GM19043 (cell line): ENCODE results near the gene ATG4C.
A peak's percentile ranks its signal among the peaks of the same experiment; 100 is the strongest.

ENCODE experiments used
- ATAC-seq: cut with Tn5 transposase; IDR thresholded peaks from one replicate; pipeline ENCODE4 v1.9.1; 2021; ENCODE audit warnings: low read depth; ENCODE audit not compliant: unreplicated experiment

The ATG4C gene

GRCh38 chr1:62836856-62837540 lies 53.1 kb downstream of the ATG4C start:
- no peak for ATAC-seq

- no peak for ATAC-seq
These were observed 56.6 kb downstream of the ATG4C start for GRCh38 chr1:62840555-62840954.

GRCh38 chr1:62841587-62842169 lies 57.7 kb downstream of the ATG4C start:
- peak; percentile 58 for ATAC-seq

DNA sequence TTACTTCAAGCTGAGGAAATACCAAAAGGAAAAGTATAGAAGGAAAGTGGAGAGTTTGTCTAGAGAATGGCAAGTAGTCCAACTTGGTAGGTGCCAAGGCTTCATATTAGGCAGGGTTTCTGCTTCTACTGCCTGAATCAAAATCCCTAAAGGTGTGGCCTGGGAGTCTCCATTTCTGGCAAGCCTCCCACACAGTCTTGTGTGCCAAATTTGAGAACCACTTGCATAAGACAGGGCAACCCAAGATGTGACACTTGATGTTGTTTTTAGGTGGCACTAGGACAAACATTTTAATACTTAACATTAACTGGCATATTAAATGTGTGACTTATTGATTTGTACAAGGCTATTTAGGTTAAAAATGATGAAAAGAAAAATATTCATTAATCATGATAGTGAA lies 60.1 kb downstream of the ATG4C start:
- no peak for ATAC-seq

DNA sequence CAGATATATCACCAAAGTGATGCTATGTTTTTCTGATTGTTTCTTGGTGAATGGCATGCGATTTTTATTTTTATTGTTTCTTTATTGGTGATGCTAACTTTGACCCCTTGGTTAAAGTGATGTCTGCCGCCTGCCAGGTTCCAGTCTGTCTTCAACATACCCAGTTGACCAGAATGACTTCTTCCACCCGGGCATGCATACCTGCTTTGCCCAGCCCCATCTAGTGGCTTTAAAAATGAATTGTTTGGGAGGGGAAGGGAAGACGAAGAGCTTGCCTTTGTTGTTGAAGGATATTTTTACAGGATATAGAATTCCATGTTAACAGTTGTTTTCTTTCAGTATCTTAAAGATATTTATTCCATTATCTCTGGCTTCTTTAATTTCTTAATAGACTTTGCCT lies 65.1 kb downstream of the ATG4C start:
- ATAC-seq: no peak

DNA sequence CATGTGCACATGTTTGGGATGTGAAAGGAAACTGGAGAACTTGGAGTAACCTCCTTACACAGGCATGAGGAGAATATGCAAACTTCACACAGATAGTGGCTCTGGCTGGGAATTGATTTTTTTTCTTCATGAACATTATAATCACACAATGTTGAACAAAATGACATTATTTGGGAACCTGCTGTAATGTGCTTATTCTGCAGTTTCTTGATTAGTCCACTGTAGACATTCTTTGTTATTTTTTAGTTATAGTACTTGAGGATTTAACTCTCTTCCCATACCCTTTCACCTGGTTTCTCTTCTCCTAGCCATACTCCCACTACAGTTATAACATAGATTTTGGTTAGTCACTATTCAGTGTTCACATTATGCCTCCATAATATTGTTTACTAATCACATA lies 68.3 kb downstream of the ATG4C start:
- ATAC-seq: no peak

DNA sequence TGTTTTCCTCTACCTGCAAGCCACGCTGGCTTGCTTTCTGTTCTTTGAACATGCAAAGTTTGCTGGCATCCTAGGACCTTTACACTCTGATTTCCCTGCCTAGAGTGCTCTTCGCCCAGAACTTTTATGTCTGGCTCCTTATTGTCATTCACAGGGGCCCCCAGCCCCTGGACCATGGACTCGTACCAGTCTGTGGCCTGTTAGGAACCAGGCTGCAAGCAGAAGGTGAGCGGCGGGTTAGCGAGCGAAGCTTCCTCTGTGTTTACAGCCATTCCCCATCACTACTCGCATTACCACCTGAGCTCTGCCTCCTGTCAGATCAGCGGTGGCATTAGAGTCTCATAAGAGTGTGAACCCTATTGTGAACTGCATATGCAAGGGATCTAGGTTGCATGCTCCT lies 73.0 kb downstream of the ATG4C start:
- no peak for ATAC-seq

- ATAC-seq: no peak
These were observed 85.4 kb downstream of the ATG4C start for GRCh38 chr1:62869217-62869754.

GRCh38 chr1:62870148-62870547 lies 86.2 kb downstream of the ATG4C start:
- ATAC-seq: no peak

GRCh38 chr1:62875676-62876075 lies 91.7 kb downstream of the ATG4C start:
- ATAC-seq: no peak

DNA sequence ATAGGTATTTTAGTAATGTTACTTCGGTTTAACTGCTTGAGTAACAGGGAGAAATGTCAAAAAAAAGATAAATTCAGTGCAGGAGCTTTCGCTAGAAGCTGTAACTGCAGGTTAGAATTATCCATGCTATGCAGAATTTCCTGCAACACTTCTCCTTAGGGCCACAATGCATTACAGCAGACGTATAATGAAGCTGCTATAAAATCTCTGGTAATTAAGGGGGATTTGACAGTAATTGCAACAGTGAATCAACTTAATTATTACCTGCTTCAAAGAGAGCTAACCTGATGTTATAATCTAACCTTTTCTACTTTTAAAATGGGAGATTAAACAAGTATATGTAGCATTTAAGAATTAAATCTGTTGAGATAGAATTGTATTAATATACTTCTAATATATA lies 92.6 kb downstream of the ATG4C start:
- ATAC-seq: no peak

GRCh38 chr1:62877579-62877978 lies 93.6 kb downstream of the ATG4C start:
- no peak for ATAC-seq

- no peak for ATAC-seq
These were observed 96.0 kb downstream of the ATG4C start for GRCh38 chr1:62879962-62880361.

DNA sequence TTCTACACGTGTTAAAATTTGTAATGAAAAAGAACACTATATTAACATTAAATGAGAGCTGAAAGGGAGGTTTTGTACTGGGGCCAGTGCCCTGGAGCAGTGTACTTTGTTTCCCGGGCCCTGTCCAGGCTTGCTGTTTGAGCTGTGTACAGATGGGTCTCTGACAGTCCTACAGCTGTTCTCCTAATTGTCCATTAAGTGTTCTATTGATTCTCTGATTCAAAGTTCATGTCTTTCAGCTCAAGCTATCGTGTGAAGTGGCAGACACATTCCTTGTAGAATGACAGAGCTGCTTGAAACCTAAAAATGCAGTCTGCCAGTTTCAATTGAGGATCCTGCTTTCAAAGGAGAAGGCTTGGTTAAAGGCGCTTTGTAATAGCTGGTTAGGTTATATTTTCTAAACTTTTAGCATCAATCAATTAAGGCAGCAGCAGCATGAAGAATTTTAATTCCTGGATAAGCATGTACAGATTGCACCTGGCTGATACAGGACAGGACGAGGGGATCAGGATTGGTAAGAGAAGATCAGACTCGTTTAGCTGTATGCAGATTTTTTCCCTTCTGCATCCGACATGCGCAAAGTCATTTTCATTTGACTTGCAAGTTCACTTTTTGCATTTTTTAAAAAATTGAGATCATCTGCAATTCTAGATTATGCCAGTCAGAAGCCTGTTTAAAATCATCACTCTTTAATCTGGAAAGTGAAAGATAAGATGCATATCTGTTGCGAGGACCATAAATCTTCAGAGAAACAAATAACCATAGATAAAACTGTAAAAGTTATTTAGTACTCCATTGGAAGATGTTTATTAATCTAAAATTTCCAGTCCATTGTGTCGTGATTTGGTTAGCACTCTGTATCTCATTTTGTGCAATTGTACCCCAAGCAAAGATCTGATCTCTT lies 98.5 kb downstream of the ATG4C start:
- ATAC-seq: no peak

DNA sequence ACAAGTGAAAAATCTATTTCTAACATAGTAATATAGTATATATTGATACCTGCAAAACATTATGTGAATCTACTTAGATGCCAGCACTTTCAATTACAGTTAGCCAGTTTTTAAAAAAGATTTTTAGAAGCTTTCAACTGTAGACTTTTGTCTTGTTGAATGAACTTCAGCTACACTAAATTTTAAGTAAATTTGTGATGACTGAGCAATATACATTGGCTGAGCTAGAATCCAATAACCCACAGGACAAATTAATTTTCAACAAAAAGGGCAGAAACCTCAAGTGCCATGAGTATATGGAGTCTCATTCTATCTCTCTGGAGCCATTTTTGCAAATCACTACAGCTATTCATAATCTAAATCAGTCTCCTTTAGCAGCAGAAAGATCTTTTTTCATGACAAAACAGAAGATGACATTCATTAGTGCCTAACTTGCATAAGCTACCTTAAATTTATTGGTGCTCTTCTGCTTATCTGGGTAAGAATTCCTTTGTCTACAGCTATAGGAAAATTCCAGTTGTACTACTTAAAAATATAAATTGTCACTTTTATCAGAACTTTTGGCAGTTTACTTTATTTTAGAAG lies 100.3 kb downstream of the ATG4C start:
- no peak for ATAC-seq

DNA sequence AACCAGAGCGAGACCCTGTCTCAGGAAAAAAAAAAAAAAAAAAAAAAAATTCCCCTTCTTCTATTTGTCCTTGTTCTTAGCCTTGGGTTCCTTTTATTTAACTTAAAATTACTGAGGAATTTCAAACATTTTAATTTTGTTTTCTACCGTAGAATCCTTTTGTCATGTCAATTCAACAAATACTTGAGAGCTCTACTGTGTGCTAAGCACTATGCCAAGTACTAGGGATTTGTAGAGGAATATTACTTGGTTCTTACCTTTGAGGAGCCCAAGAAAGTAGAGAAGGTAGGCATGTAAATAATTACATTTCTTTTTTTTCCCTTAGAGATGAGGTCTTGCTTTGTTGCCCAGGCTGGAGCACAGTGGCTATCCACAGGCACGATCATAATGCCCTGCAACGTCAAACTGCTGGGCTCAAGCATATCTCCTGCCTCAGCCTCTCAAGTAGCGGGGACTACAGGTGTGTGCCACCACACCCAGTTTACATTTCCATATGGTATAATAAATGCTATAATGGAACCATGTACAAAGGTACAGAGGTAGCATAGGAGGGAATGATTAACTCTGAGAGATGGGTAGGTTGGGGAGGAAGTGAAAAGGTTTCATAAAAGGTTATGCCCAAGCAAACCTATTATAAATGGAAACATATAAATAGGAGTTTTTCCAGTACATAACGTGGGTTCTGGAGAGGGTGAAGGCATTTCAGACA lies 104.0 kb downstream of the ATG4C start:
- ATAC-seq: no peak

GRCh38 chr1:62891956-62892562 lies 108.1 kb downstream of the ATG4C start:
- no peak for ATAC-seq

GRCh38 chr1:62897788-62898187 lies 113.9 kb downstream of the ATG4C start:
- ATAC-seq: no peak

DNA sequence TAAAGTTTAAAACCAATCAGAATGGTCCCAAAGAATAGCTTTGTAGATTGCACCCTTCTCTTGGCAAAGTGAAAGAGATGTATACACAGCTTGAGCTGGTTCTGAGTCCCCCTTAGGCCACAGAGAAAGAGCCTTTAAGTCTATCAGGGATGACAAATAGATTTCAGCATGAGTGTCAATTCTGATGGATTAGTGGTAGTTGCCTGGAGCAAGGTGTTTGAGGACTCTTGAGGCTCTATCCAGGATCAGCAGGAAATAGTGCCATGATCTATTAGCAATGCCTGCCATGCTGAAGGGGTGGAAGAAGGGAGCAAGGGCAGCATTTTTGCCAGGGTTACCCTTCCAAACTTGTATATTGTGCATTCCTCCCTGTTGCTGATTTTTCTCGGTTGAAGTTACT lies 116.6 kb downstream of the ATG4C start:
- ATAC-seq: no peak

GRCh38 chr1:62901650-62902049 lies 117.7 kb downstream of the ATG4C start:
- ATAC-seq: no peak
